Activated naive CD8-positive, alpha-beta T cell treated with anti-CD3 and anti-CD28 coated beads, Interleukin-2, amount 50 U/mL, for 16 hours (primary cell): ENCODE data around the gene HDAC4.

Experiments used
- DNase-seq: peaks from one replicate; pipeline ENCODE4 v3.0.0-alpha.2; 2020; ENCODE audit warnings: low read depth, low spot score

Gene HDAC4

GRCh38 chr2:239398521-239398921 lies 2.3 kb downstream of the HDAC4 start:
- no peak for DNase-seq

- no peak for DNase-seq
These were observed 2.8 kb downstream of the HDAC4 start for GRCh38 chr2:239397931-239398471.

GRCh38 chr2:239396881-239397681 lies 3.7 kb downstream of the HDAC4 start:
- DNase-seq, result no peak

DNA sequence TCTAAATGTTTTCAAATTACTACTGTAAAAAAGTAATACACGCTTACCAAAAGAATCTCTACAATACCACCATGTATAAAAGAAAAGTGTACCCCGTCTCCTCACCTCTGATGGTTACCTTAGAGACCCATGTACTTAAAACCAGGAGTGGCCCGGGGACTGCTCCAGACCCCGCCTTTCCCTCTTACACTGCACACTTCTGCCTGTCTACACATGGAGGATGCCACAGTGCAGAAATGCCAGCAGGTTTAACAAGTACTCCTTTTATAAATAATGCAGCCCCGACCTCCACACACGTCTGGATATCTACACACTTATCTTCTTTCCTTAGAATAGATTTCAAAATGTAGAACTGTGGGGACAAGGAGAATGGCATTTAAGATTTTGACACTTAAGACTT lies 5.3 kb downstream of the HDAC4 start:
- no peak for DNase-seq

GRCh38 chr2:239394978-239395377 lies 5.8 kb downstream of the HDAC4 start:
- no peak for DNase-seq

DNA sequence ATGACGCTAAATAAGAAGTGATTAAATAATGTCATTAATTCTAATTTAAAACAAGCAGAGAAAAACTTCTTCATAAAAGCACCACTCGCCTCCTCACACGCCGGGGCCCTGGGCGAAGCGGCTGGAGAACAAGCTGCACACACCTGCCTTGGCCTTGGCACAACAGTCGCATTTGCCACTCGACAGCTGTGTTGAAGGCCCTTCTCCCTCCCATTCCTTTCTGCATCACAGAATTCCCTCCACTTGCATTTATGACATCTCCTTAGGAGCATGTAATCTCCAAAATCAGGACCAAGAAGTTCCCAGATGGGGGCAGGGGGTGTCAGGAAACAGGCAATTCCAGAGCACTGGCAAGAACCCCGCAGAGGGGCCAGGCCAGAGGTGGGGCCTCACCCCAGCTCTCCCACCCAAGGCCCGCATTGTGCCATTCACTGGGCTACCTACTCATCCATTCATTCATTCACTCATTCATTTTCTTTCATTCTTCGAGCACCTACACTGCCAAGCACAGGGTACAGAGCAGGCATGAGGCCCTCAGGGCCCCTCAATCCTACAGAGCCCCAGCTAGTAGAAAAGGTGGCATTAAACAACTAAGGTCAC lies 6.4 kb downstream of the HDAC4 start:
- DNase-seq, result no peak

- DNase-seq, result no peak
These were observed 6.9 kb downstream of the HDAC4 start for GRCh38 chr2:239393941-239394340.

GRCh38 chr2:239393388-239393940 lies 7.4 kb downstream of the HDAC4 start:
- no peak for DNase-seq

GRCh38 chr2:239392688-239393387 lies 8.0 kb downstream of the HDAC4 start:
- DNase-seq, result no peak

- no peak for DNase-seq
These were observed 8.8 kb downstream of the HDAC4 start for GRCh38 chr2:239392072-239392357.

GRCh38 chr2:239391286-239392071 lies 9.3 kb downstream of the HDAC4 start:
- no peak for DNase-seq

DNA sequence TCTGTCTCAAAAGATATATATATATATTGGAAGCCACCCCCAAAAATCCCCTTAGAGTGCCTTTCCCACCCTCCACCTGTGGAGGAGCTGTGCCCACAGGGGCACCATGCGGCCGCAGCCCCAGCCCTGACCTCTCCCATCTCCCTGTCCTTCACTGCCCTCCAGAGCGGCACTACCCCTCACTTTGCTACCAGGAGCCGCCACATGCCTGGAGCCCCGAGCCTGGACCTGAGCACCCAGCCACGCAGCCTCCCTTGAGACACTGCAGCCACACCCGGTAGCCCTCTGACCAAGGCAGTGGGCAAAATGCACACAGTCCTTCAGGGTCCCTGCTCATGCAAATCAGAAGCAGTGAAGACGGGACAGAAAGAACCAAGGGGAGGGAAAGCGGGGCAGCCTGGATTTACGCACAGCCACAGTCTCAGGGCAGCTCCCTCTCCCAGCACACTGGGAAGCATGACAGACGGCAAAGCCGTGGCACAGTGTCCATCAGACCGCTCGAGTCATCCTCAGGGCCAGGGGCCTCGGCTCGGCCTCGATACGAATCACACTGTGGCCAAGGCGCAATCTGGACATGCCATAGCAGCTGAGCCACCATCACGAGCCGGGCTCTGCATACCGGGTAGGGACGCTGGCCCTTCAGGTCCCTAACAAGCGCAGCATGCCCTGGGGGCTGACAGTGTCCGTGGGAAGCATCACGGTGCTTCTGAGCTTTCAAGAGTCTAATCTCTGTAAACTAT lies 10.1 kb downstream of the HDAC4 start:
- DNase-seq, result no peak

DNA sequence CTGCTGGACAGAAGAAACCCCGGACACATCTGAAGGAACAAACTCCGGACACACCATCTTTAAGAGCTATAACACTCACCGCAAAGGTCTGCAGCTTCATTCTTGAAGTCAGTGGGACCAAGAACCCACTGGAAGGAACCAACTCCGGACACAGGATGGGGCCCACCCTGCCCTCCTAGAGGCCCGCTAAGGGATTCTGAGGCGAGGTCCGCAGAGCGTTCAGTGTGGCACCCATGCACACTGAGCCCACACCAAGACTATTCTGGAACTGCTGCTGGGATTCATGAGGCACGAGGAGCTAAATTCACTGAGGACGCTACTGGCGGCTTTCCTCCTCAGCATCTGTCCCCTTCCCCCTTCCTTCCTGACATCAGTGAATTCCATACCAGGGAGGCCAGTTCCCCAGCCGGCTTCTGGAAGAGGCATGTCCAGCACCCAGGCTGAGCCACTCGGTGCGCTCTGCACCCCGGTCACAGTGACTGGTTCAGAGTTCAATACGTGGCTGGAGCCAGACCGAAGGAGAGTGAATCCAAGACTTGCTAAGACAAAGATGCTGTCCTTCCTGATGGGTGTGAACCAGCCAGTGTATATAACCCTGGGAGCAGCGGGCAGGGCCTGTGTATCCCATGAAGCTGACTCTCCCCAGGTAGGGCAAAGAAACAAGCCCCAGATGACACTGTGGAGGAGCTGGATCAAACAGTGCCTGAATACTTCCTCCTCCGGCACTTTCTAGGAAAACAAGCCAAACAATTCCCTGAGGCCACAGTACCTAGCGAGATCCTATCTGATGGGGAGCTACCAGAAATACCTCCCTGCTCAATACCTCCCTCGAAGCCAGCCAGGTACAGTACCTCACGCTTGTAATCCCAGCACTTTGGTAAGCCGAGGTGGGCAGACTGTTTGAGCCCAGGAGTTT lies 11.1 kb downstream of the HDAC4 start:
- no peak for DNase-seq

DNA sequence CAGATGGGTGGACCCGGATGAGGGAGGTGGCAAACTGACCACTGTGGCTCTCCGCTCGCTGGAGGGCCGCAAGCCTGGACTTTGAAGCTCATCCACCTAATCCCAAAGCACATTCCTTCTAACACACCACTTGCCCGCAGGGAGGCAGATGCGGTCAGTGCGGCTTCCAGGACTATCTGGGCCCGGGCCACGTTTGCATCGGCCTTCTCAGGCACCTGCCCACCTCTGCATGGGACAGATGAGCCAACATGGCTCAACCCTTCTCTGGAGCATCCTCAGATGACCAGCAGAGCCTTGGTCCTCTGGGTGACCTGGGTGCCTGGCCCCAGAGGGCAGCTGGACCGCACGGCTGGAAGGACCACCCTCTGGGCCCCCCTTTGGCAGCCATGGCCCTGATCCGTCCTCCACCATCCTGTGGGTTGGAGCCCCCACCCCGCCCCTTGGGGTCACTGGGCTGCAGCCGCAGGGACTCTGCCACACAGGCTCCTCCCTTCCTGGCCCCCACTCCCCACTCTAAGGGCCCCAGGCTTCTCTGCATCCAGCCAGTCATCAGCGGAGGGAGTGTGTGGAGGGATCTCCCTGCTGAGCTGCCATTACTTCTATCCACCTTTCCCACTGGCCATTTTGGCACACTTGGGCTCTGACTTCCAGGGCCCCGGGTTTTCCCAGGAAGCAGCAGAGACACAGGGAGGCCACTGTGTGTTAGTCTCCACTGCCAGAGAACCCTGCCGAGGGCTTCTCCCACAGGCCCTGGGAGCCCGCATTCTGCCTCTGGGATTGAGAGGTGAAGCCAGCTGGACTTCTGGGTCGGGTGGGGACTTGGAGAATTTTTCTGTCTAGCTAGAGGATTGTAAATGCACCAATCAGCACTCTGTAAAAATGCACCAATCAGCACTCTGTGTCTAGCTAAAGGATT lies 12.3 kb downstream of the HDAC4 start:
- no peak for DNase-seq

- no peak for DNase-seq
These were observed 13.0 kb downstream of the HDAC4 start for GRCh38 chr2:239387811-239388210.

DNA sequence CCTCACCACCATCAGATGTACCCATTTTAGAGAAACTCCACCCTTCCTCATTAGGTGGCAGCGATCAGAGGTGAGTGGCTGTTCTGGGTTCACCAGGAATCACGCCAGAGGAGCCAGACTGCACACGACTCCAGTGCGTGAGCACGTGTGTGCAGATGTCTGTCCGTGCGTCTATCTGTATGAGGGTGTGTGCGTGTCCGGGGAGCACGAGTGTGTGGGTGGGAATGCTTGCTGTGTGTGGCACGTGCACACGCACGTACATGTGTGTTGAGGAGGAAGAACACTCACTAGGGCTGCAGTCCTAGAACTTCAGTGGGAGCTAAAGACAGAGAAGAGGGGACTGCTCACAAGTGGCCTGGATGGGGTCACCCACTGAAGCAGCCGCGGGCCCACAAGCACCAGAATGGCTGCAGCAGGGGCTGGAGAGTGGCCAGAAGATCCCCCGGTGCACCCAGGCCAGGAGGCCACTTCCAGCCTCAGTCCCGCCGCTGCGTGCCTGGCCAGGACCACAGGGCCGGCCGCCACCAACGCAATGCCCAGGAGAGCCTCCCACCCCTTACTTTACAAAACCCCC lies 13.9 kb downstream of the HDAC4 start:
- no peak for DNase-seq

- DNase-seq, result no peak
These were observed 14.7 kb downstream of the HDAC4 start for GRCh38 chr2:239386001-239386670.
